RWPE2 (cell line): ENCODE measurements around the gene FCGBP.
"Not testable (repeated sequence)": the region's sequence is repeated elsewhere in the genome, so short reads cannot be mapped to it uniquely, and the experiment has no call there.

ENCODE experiments used
- ATAC-seq: fragments of 200-7000 bp; cut with Tn5 transposase; 3 replicates; pipeline ENCODE4 v1.9.1; 2021; ENCODE audit warnings: low read depth
- DNase-seq: peaks from one replicate; pipeline ENCODE4 v3.0.0-alpha.2; 2020; ENCODE audit warnings: low spot score
- H3K27ac ChIP-seq: fragments of 450-650 bp; 2 replicates; pipeline ENCODE4 v1.5.1; 2017; ENCODE audit warnings: mild to moderate bottlenecking; ENCODE audit not compliant: poor library complexity, severe bottlenecking
- H3K27me3 ChIP-seq: fragments of 250-450 bp; sonication (Bioruptor Pico); 2 replicates; pipeline ENCODE4 v1.5.1; 2021; ENCODE audit warnings: mild to moderate bottlenecking, moderate library complexity; ENCODE audit not compliant: insufficient read depth, poor library complexity, severe bottlenecking
- H3K36me3 ChIP-seq: fragments of 250-450 bp; sonication (Bioruptor Pico); 2 replicates; pipeline ENCODE4 v1.5.1; 2020; ENCODE audit warnings: low read depth, mild to moderate bottlenecking, moderate library complexity
- H3K4me1 ChIP-seq: fragments of 250-450 bp; sonication (Bioruptor Pico); 2 replicates; pipeline ENCODE4 v1.5.1; 2021; ENCODE audit warnings: mild to moderate bottlenecking, moderate library complexity; ENCODE audit not compliant: insufficient read depth, poor library complexity, severe bottlenecking
- H3K4me3 ChIP-seq: fragments of 250-450 bp; sonication (Bioruptor Pico); 2 replicates; pipeline ENCODE4 v1.5.1; 2021; ENCODE audit warnings: mild to moderate bottlenecking, moderate library complexity; ENCODE audit not compliant: severe bottlenecking
- H3K9me3 ChIP-seq: fragments of 250-450 bp; sonication (Bioruptor Pico); 2 replicates; pipeline ENCODE4 v1.5.1; 2021; ENCODE audit warnings: mild to moderate bottlenecking, moderate library complexity; ENCODE audit not compliant: severe bottlenecking
- TF ChIP-seq, protein P1 (sequence below): fragments of 450-650 bp; IDR thresholded peaks from one replicate; pipeline ENCODE4 v1.5.1; 2017; ENCODE audit warnings: mild to moderate bottlenecking, moderate library complexity; ENCODE audit not compliant: poor library complexity, severe bottlenecking

The FCGBP gene

DNA sequence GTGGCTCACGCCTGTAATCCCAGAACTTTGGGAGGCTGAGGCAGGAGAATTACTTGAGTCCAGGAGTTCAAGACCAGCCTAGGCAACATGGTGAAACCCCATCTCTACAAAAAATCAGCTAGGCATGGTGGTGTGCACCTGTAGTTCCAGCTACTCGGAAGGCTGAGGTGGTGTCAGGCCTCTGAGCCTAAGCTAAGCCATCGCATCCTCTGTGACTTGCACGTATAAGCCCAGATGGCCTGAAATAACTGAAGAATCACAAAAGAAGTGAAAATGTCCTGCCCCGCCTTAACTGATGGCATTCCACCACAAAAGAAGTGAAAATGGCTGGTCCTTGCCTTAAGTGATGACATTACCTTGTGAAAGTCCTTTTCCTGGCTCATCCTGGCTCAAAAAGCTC is 23.5 kb upstream of the FCGBP start:
- not testable (repeated sequence) for H3K27ac ChIP-seq, H3K9me3 ChIP-seq, H3K4me1 ChIP-seq, H3K27me3 ChIP-seq, ATAC-seq, DNase-seq, H3K36me3 ChIP-seq, H3K4me3 ChIP-seq

DNA sequence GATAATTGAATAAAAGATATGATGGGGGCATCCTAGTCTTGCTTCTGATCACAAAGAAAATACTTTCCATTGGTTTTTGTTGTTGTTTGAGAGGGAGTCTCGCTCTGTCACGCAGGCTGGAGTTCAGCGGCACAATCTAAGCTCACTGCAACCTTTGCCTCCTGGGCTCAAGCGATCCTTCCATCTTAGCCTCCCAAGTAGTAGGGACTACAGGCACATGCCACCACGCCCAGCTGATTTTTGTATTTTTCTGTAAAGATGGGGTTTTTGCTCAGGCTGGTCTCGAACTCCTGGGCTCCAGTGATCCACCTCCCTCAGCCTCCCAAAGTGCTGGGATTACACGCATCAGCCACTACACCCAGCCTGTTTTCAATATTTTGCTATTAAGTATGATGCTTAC is 19.5 kb upstream of the FCGBP start:
- Histone ChIP-seq H3K4me3 (no peak overlapping the region), H3K27ac (no peak overlapping the region), H3K9me3 (no peaks in the 10 kb centered on the region), H3K4me1 (no peaks in the 10 kb centered on the region), H3K27me3 (no peaks in the 10 kb centered on the region), H3K36me3 (no peaks in the 10 kb centered on the region)
- ATAC-seq (no peak), DNase-seq (no peak)
- TF ChIP-seq, protein P1, sequence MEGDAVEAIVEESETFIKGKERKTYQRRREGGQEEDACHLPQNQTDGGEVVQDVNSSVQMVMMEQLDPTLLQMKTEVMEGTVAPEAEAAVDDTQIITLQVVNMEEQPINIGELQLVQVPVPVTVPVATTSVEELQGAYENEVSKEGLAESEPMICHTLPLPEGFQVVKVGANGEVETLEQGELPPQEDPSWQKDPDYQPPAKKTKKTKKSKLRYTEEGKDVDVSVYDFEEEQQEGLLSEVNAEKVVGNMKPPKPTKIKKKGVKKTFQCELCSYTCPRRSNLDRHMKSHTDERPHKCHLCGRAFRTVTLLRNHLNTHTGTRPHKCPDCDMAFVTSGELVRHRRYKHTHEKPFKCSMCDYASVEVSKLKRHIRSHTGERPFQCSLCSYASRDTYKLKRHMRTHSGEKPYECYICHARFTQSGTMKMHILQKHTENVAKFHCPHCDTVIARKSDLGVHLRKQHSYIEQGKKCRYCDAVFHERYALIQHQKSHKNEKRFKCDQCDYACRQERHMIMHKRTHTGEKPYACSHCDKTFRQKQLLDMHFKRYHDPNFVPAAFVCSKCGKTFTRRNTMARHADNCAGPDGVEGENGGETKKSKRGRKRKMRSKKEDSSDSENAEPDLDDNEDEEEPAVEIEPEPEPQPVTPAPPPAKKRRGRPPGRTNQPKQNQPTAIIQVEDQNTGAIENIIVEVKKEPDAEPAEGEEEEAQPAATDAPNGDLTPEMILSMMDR, result no peak

DNA sequence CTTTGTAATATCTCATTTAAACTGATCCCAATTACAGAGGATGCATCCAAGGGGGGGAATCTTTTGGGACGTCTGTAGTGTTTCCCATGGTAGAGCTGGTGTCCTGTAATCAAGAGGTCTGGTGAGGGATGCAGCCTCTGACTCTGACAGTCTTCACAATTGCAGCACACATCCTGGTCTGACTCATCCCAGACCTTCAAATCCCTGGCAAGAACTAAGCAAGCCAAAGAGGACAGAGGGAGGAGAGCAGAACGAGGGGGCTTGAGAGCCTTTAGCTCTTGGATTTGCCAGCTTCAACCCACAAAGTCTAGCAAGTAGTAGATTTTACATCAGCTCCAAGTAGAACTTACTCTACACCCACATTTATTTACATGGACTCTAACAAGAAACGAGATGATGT is 17.3 kb upstream of the FCGBP start:
- ATAC-seq, result peak; percentile 77
- no peak overlapping the region for H3K4me3 ChIP-seq
- TF ChIP-seq, protein P1, result no peak
- H3K4me1 ChIP-seq, result no peaks in the 10 kb centered on the region
- no peaks in the 10 kb centered on the region for H3K27me3 ChIP-seq
- no peak for DNase-seq
- H3K36me3 ChIP-seq, result no peaks in the 10 kb centered on the region
- H3K27ac ChIP-seq, result no peak overlapping the region
- H3K9me3 ChIP-seq, result no peaks in the 10 kb centered on the region

DNA sequence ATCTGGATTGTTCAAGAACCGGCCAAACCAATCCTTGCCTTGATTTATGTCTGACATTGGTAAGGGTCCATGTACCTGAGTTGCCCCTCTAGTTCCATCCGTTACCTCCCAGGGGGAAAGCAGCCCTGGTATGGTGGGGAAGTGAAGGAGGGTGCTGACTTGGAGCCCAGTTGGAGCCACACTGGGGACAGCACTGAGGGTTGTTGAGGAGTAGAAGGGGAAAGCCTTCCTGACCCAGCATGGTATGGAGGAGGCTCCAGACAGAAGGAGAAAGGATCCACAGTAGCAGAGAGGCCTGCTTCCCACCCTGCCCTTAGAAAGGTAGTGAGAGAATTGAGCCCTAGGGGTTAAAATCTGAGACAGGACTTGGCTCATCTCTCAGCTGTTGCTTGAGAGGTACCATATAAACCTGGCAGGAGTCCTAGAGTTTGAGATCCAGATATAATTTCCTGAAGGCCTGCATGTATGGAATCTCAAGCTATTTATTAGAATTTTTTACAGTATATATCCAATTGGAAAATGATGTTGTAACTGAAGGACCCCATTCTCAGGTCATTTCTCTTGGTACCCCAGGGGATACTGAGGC is 16.7 kb upstream of the FCGBP start:
- no peaks in the 10 kb centered on the region for H3K27me3 ChIP-seq
- H3K4me3 ChIP-seq, result no peak overlapping the region
- TF ChIP-seq, protein P1, result no peak
- no peaks in the 10 kb centered on the region for H3K36me3 ChIP-seq
- ATAC-seq, result no peak
- H3K27ac ChIP-seq, result no peak overlapping the region
- H3K9me3 ChIP-seq, result no peaks in the 10 kb centered on the region
- no peak for DNase-seq
- no peaks in the 10 kb centered on the region for H3K4me1 ChIP-seq

DNA sequence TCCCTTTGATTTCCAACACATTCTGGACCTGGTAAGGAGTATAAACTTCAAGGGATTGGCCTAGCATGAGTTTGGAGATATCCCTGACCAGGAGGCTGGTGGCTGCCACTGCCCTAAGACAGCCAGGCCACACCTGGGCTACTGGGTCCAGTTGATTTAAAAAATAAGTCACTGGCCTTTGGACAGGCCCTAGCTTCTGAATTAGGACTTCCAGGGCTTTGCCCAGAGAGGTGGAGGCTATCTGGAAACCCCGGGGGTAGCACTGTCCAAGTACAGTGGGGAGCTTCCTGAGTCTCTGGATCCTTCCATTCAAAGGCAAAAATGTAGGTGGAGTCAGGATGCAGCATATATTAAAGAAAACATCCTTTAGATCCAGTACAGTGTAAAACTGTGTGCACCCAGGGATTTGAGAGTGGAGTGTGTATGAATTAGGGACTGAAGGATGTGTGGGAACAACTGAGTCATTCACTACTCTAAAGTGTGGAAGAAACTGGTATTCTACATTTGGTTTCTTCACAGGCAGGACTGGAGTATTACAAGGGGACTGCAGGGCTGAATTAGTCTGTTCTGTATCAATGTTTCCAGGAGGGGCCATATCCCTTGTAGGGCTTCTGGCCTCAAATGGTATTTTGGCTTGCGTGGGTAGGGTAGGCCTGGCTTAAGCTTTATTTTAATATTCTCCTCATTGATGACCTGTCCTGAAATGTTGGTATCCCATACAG is 14.8 kb upstream of the FCGBP start:
- Histone ChIP-seq H3K4me3 (no peak overlapping the region), H3K9me3 (no peaks in the 10 kb centered on the region), H3K4me1 (no peaks in the 10 kb centered on the region), H3K27ac (no peak overlapping the region), H3K36me3 (no peaks in the 10 kb centered on the region), H3K27me3 (no peaks in the 10 kb centered on the region)
- TF ChIP-seq, protein P1, result no peak
- no peak for DNase-seq
- no peak for ATAC-seq
